AG20443 (cell line): ENCODE results near the gene HSFX3.
"Not testable (repeated sequence)": the region's sequence is repeated elsewhere in the genome, so short reads cannot be mapped to it uniquely, and the experiment has no call there.

Experiments
- DNase-seq: peaks from one replicate; pipeline ENCODE4 v3.0.0; 2012; ENCODE audit warnings: low spot score, mixed read lengths

Gene HSFX3

DNA sequence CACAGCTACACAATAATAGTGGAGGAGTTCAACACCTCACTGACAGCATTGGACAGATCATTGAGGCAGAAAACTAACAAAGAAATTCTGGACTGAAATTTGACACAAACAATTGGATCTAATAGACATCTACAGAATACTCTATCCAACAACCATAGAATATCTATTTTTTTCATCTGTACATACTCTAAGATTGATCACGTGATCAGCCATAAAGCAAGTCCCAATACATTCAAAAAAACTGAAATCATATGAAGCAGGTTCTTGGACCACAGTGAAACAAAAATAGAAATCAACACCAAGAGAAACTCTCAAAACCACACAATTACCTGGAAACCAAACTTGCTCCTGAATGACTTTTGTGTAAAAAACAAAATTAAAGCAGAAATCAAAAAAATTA, 32.4 kb downstream of the HSFX3 start:
- DNase-seq: no peak

DNA sequence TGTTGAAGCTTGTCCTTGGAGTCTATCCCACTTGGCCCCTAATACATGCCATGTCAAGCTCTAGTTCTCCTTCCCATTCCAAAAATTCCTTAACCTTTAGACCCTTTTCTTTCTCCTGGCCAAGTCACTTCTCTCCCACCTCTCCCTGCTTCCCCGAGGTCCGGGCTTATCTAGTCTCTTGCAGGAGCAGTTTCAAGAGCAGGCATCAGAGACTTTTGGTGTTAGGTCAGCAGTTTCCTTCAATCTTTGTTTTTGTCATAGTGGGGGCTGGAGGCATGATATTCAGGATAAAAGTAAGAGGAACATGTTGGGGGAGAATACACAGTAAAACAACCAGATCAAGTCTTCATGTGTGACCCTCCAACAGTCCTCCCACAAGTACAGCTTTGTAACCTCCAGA, 33.1 kb downstream of the HSFX3 start:
- DNase-seq: no peak

- no peak for DNase-seq
These were observed 33.6 kb downstream of the HSFX3 start for GRCh38 chrX:149515954-149516602.

GRCh38 chrX:149513825-149514428, 35.8 kb downstream of the HSFX3 start:
- peak; percentile 26 for DNase-seq

GRCh38 chrX:149512225-149512885, 37.4 kb downstream of the HSFX3 start:
- peak; percentile 45 for DNase-seq

DNA sequence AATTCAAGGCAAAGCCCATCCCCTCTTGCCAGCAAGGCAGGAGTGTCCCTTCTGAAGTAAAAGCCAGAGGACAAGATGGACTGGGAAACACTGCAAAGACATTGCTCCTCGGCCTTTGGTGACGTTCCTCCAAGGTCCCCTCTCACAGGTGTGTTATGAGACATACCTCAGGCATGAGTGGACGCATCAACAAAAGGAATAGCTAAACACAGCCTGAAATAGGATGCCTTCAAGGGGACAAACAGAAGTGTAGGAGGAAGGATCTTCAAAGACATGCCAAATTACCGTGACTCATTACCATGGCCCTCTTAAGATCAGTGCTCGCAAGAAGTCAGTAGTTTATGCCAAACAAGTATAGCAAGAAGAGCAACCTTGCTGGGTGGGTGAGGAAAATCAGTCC, 38.6 kb downstream of the HSFX3 start:
- no peak for DNase-seq

GRCh38 chrX:149510386-149510785, 39.3 kb downstream of the HSFX3 start:
- DNase-seq: peak; percentile 14

DNA sequence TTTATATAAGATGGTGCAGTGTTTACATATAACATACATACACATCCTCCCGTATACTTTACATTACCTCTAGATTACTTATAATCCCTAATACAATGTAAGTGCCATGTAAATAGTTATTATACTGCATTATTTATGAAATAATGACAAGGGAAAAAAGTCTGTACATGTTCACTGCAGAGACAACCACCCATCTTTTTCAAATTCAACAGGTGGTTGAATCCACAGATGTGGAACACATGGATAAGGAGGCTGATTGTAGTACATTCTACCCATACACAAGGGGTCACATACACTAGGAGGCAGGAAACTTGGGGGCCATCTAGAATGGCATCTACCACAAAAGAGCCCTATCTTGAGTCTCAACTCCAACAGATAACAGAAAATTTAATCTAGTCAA, 41.3 kb downstream of the HSFX3 start:
- DNase-seq: no peak

- no peak for DNase-seq
These were observed 43.4 kb downstream of the HSFX3 start for GRCh38 chrX:149506349-149506748.

GRCh38 chrX:149505671-149506070, 44.1 kb downstream of the HSFX3 start:
- no peak for DNase-seq

DNA sequence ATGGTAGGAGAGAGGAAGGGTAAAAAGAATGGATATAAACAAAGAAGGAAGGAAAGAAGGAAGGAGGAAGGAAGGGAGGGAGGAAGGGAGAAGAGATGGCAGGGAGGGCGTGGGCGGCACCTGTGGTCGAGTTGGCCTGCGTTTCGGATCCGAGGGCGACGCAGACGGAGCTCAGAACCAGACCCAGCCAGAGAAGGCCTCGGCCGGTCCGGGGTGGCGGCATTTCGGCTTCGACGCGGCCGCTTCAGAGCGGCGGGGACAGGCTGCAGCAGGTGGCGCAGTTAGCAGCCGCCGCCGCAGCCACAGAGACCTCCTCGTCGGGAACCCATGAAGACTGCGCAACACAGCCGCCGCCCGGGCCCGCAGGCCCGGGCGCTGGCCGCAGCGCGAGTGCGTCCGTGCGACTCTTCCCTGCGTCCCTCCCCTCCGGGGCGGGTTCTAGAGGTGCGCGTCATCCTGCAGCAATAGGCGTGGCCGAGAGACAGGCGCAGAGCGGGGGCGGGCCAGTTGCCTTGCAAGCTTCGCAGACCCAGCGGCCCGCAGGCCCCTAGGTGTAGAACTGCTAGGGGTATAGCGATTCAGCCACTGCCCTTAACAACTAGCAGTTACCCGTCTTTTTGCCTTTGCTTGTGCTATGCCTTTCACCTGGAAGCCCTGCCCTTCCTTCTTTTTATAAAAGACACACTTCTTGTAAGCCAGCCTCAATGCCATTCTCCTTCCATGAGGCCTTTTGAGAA, 44.6 kb downstream of the HSFX3 start, which contains the start of gene IDS:
IDS (minus strand) TSS at position 392 of the 737 bp plus-strand sequence; CDS start at position 223, 169 bp downstream.
- DNase-seq: peak; percentile 91

DNA sequence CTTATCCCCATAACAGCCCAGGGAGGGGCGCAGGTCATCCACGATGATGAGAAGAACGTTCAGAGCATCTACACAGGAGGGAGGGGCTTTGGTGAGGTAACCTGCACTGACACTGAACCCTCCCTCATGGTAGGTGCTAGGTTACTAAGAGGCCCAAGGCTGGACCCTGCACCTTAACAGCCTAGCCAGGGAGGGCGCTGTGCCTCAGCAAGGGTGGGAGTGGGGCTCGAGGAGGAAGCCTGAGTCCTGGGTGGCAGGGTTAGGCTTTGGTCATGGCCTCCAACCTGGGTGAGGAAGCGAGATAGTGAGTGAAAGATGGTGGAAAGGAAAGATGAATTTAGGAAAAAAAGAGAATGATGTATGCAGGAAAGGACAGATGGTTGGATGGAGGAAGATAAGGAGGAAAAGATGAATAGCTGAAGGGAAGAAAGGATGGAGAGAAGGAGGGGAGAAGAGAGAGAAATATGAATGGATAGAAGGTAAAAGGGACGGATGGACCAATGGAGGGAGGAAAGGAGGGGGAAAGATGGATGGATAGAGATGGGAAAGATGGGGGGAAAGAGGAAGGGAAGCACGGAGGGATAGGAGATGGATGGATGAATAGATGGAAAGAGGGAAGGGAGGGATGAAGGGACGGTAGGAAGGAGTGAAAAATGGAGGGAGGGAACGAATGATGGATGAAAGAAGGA, 45.4 kb downstream of the HSFX3 start:
- DNase-seq: no peak

- DNase-seq: not testable (repeated sequence)
These were observed 46.3 kb downstream of the HSFX3 start for GRCh38 chrX:149503446-149503845.

- DNase-seq: not testable (repeated sequence)
These were observed 46.8 kb downstream of the HSFX3 start for GRCh38 chrX:149502923-149503322.

DNA sequence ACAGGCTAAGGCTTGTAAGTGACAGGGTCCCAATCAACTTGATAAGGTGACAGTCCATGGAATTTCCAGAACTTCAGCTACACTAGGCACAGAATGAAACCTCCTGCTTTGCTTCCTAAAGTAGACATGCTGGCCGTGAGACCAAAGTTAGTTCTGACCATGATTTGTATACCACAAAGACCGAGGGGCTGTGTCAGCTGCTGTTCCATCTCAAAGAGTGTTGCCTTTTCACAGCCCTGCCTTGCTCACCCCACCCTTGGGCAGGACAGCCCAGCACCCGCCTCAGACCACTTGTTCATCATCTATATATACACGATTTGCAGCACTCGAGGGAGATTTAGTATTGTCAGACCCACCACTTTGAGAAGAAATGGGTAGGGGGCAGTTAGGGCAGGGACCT, 50.0 kb downstream of the HSFX3 start:
- no peak for DNase-seq

DNA sequence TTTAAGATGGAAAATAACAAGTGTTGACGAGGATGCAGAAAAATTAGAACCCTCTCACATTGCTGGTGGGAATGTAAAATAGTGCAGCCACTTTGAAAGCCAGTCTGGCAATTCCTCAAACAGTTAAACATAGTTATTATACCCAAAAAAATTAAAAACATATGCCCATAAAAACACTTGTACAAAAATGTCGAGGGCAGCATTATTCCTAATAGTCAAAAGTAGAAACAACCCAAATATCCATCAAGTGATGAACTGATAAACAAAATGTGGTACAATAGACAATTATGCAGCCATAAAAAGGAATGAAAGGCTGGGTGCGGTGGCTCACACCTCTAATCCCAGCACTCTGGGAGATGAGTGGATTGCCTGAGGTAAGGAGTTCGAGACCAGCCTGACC, 51.0 kb downstream of the HSFX3 start:
- no peak for DNase-seq
